SK-N-SH treated with all-trans-retinoic acid at 6 μM for 48 hours (cell line): ENCODE data around the gene SOX21.

Experiments used
- ARNTL ChIP-seq: fragments of 450-650 bp; formaldehyde crosslinking; IDR thresholded peaks from 2 replicates; pipeline ENCODE4 v1.5.0; 2020; ENCODE audit warnings: low read depth, mild to moderate bottlenecking, moderate library complexity, borderline replicate concordance
- BACH2 ChIP-seq: fragments of 250-450 bp; sonication (Bioruptor Pico); IDR thresholded peaks from 2 replicates; pipeline ENCODE4 v1.9.0; 2021; ENCODE audit warnings: mild to moderate bottlenecking, borderline replicate concordance
- CREB5 ChIP-seq: fragments of 250-450 bp; sonication (Bioruptor Pico); IDR thresholded peaks from 2 replicates; pipeline ENCODE4 v1.5.1; 2020; ENCODE audit warnings: low read depth, mild to moderate bottlenecking, moderate library complexity
- CSDC2 ChIP-seq: fragments of 250-450 bp; sonication (Bioruptor Pico); IDR thresholded peaks from 2 replicates; pipeline ENCODE4 v1.5.0; 2020; ENCODE audit warnings: mild to moderate bottlenecking, moderate library complexity
- GLIS3 ChIP-seq: fragments of 250-450 bp; sonication (Bioruptor Pico); IDR thresholded peaks from 2 replicates; pipeline ENCODE4 v1.5.0; 2020; ENCODE audit warnings: mild to moderate bottlenecking, moderate library complexity
- ISL1 ChIP-seq: fragments of 250-450 bp; sonication (Bioruptor Pico); IDR thresholded peaks from 2 replicates; pipeline ENCODE4 v2.1.2; 2022; ENCODE audit warnings: mild to moderate bottlenecking, moderate library complexity
- PPARA ChIP-seq: fragments of 250-450 bp; sonication (Bioruptor Pico); IDR thresholded peaks from 2 replicates; pipeline ENCODE4 v1.5.0; 2020; ENCODE audit warnings: mild to moderate bottlenecking, borderline replicate concordance
- RARB ChIP-seq: fragments of 250-450 bp; sonication (Bioruptor Pico); IDR thresholded peaks from 2 replicates; pipeline ENCODE4 v1.8.0; 2021; ENCODE audit warnings: mild to moderate bottlenecking, moderate library complexity
- TCF4 ChIP-seq: fragments of 250-450 bp; sonication (Bioruptor Pico); IDR thresholded peaks from 2 replicates; pipeline ENCODE4 v1.8.0; 2021; ENCODE audit warnings: mild to moderate bottlenecking, moderate library complexity, borderline replicate concordance
- TSHZ2 ChIP-seq: fragments of 250-450 bp; sonication (Bioruptor Pico); IDR thresholded peaks from 2 replicates; pipeline ENCODE4 v1.5.0; 2020; ENCODE audit warnings: mild to moderate bottlenecking, moderate library complexity
- ZC3H10 ChIP-seq: fragments of 250-450 bp; sonication (Bioruptor Pico); IDR thresholded peaks from 2 replicates; pipeline ENCODE4 v1.5.1; 2021; ENCODE audit warnings: mild to moderate bottlenecking, moderate library complexity
- ZFP3 ChIP-seq: fragments of 250-450 bp; sonication (Bioruptor Pico); IDR thresholded peaks from 2 replicates; pipeline ENCODE4 v1.5.0; 2020; ENCODE audit warnings: mild to moderate bottlenecking, moderate library complexity
- ZFP30 ChIP-seq: fragments of 450-650 bp; formaldehyde crosslinking; IDR thresholded peaks from 2 replicates; pipeline ENCODE4 v1.5.0; 2022; ENCODE audit warnings: mild to moderate bottlenecking, moderate library complexity
- ZNF70 ChIP-seq: fragments of 450-650 bp; formaldehyde crosslinking; IDR thresholded peaks from 2 replicates; pipeline ENCODE4 v1.5.0; 2020; ENCODE audit warnings: mild to moderate bottlenecking, moderate library complexity

- TF ChIP-seq CREB5 (no peak), ARNTL (CRISPR knock-in tag) (no peak), TSHZ2 (CRISPR knock-in tag) (no peak), TCF4 (CRISPR knock-in tag) (no peak), GLIS3 (CRISPR knock-in tag) (no peak), ZFP30 (CRISPR knock-in tag) (no peak), RARB (CRISPR knock-in tag) (no peak), ZC3H10 (no peak), ISL1 (CRISPR knock-in tag) (no peak), BACH2 (CRISPR knock-in tag) (no peak), PPARA (CRISPR knock-in tag) (no peak), ZNF70 (CRISPR knock-in tag) (no peak), ZFP3 (CRISPR knock-in tag) (no peak), CSDC2 (CRISPR knock-in tag) (no peak)
Measured at GRCh38 chr13:94683409-94683808, 28.9 kb downstream of the SOX21 start.
